GM23338 (cell line): ENCODE measurements around the gene BIRC5. TPM values are rescaled to one million over a fixed set of nuclear protein-coding genes. Genes with fewer than 3 reads are reported as not detected.

Experiments
- ATAC-seq: fragments of 200-7000 bp; cut with Tn5 transposase; 3 replicates; pipeline ENCODE4 v1.9.1; 2020
- DNase-seq: peaks from one replicate; pipeline ENCODE4 v3.0.0-alpha.2; 2015; ENCODE audit warnings: low spot score
- H2AFZ ChIP-seq: fragments of 200-600 bp; sonication (generic); 2 replicates; pipeline ENCODE4 v1.8.0; 2016; ENCODE audit warnings: antibody characterized with exemption, mild to moderate bottlenecking, moderate library complexity
- H3F3A ChIP-seq: fragments of 200-600 bp; sonication (generic); replicated peaks from 2 replicates; pipeline ENCODE4 v1.8.0; 2017; ENCODE audit warnings: antibody characterized with exemption, mixed run types, low read depth
- H3K27ac ChIP-seq: fragments of 200-600 bp; sonication (generic); 2 replicates; pipeline ENCODE4 v1.6.1; 2016; ENCODE audit warnings: low read depth
- H3K27me3 ChIP-seq: fragments of 200-600 bp; sonication (generic); 2 replicates; pipeline ENCODE4 v1.8.0; 2016; ENCODE audit warnings: mild to moderate bottlenecking, mixed run types, moderate library complexity; ENCODE audit not compliant: insufficient read depth
- H3K36me3 ChIP-seq: fragments of 200-600 bp; sonication (generic); 2 replicates; pipeline ENCODE4 v1.8.0; 2016; ENCODE audit warnings: mild to moderate bottlenecking; ENCODE audit not compliant: insufficient read depth
- H3K4me1 ChIP-seq: fragments of 200-600 bp; sonication (generic); 2 replicates; pipeline ENCODE4 v1.8.0; 2016; ENCODE audit warnings: mild to moderate bottlenecking, moderate library complexity; ENCODE audit not compliant: insufficient read depth
- H3K4me2 ChIP-seq: fragments of 200-600 bp; sonication (generic); 2 replicates; pipeline ENCODE4 v1.7.1; 2017; ENCODE audit warnings: mixed run types
- H3K4me3 ChIP-seq: fragments of 200-600 bp; sonication (generic); 2 replicates; pipeline ENCODE4 v1.6.1; 2016; ENCODE audit warnings: mixed run types
- H3K79me2 ChIP-seq: fragments of 200-600 bp; sonication (generic); replicated peaks from 2 replicates; pipeline ENCODE4 v1.8.0; 2017; ENCODE audit warnings: mild to moderate bottlenecking; ENCODE audit not compliant: insufficient read depth
- H3K9me2 ChIP-seq: fragments of 200-600 bp; sonication (generic); 2 replicates; pipeline ENCODE4 v1.8.0; 2017; ENCODE audit not compliant: insufficient read depth
- H4K20me1 ChIP-seq: fragments of 200-600 bp; sonication (generic); replicated peaks from 2 replicates; pipeline ENCODE4 v1.8.0; 2017; ENCODE audit warnings: mild to moderate bottlenecking; ENCODE audit not compliant: insufficient read depth
- H3K27ac Mint-ChIP-seq: 2 replicates; pipeline ENCODE4 v1.8.0; 2020; ENCODE audit warnings: inconsistent platforms, mild to moderate bottlenecking, moderate library complexity, mixed read lengths
- H3K27me3 Mint-ChIP-seq: 3 replicates; pipeline ENCODE4 v1.8.0; 2022; ENCODE audit warnings: low read depth, mild to moderate bottlenecking, moderate library complexity, mixed read lengths, inconsistent platforms; ENCODE audit not compliant: insufficient read depth, poor library complexity
- H3K36me3 Mint-ChIP-seq: 3 replicates; pipeline ENCODE4 v1.8.0; 2021; ENCODE audit warnings: low read depth, mild to moderate bottlenecking, inconsistent platforms, moderate library complexity, mixed read lengths
- H3K4me1 Mint-ChIP-seq: 3 replicates; pipeline ENCODE4 v1.8.0; 2020; ENCODE audit warnings: mild to moderate bottlenecking, inconsistent platforms, mixed read lengths
- H3K4me3 Mint-ChIP-seq: 3 replicates; pipeline ENCODE4 v1.8.0; 2021; ENCODE audit warnings: moderate library complexity, mild to moderate bottlenecking, inconsistent platforms, mixed read lengths
- H3K9me3 Mint-ChIP-seq: 3 replicates; pipeline ENCODE4 v1.8.0; 2020; ENCODE audit warnings: moderate library complexity, mild to moderate bottlenecking, inconsistent platforms, mixed read lengths
- CREB1 ChIP-seq: fragments of 250-450 bp; sonication (Bioruptor Pico); IDR thresholded peaks from 2 replicates; pipeline ENCODE4 v1.5.0; 2020; ENCODE audit warnings: low read depth, mild to moderate bottlenecking, moderate library complexity
- ETS1 ChIP-seq: IDR thresholded peaks from 2 replicates; pipeline ENCODE4 v1.6.1; 2016; ENCODE audit warnings: antibody characterized with exemption
- EZH2 ChIP-seq: fragments of 200-600 bp; sonication (generic); IDR thresholded peaks from one replicate; pipeline ENCODE4 v1.8.0; 2017; ENCODE audit warnings: antibody characterized with exemption, mild to moderate bottlenecking, low read depth; ENCODE audit not compliant: unreplicated experiment
- JUNB ChIP-seq: IDR thresholded peaks from one replicate; pipeline ENCODE4 v1.6.1; 2016; ENCODE audit warnings: antibody characterized with exemption; ENCODE audit not compliant: unreplicated experiment
- REST ChIP-seq: IDR thresholded peaks from one replicate; pipeline ENCODE4 v1.6.1; 2018; ENCODE audit warnings: antibody characterized with exemption; ENCODE audit not compliant: unreplicated experiment
- STAT1 ChIP-seq: IDR thresholded peaks from one replicate; pipeline ENCODE4 v1.6.1; 2016; ENCODE audit warnings: antibody characterized with exemption; ENCODE audit not compliant: unreplicated experiment
- ZNF114 ChIP-seq: fragments of 250-450 bp; sonication (Bioruptor Pico); IDR thresholded peaks from 2 replicates; pipeline ENCODE4 v1.5.0; 2020; ENCODE audit warnings: mild to moderate bottlenecking, moderate library complexity
- ZNF331 ChIP-seq: fragments of 250-450 bp; sonication (Bioruptor Pico); IDR thresholded peaks from 2 replicates; pipeline ENCODE4 v1.5.0; 2020; ENCODE audit warnings: low read depth, mild to moderate bottlenecking, moderate library complexity
- polyA plus RNA-seq: library from polyadenylated mRNA; unstranded; fragments of >200 nt; fragmentation: Nextera tagmentation; extraction: Ambion mirVana; gene quantifications from 2 replicates; pipeline ENCODE4 v1.2.1, GENCODE V29; 2016
- total RNA-seq: library from RNA; depleted of rRNA; stranded (reverse); fragments of >200 nt; shearing (Covaris generic); gene quantifications from 2 replicates; pipeline ENCODE4 v1.2.3, GENCODE V29; 2014

Gene BIRC5
- total and polyA plus RNA-seq, 2 experiments from 2014 or later = 89.7 to 111 TPM

- TF ChIP-seq REST (no peak), EZH2 (no peak), STAT1 (no peak), ZNF114 (CRISPR knock-in tag) (no peak), ZNF331 (CRISPR knock-in tag) (no peak), JUNB (no peak), ETS1 (no peak), CREB1 (CRISPR knock-in tag) (no peak)
Measured at GRCh38 chr17:78263736-78264340, 49.8 kb downstream of the BIRC5 start (continued).

GRCh38 chr17:78264590-78264989, 50.5 kb downstream of the BIRC5 start:
- H3K36me3 Mint-ChIP-seq = no peaks in the 10 kb centered on the region
- no peak overlapping the region for H3K27ac Mint-ChIP-seq
- ATAC-seq = no peak
- Histone ChIP-seq H3K27me3 (no peaks in the 10 kb centered on the region), H3K4me2 (peak overlapping the region; percentile 11; the same call in 1 of the 2 replicates), H3F3A (peaks cover 3% of the 10 kb centered on the region; the same call in 1 of the 2 replicates), H3K36me3 (no peaks in the 10 kb centered on the region), H3K4me1 (peaks cover 39% of the 10 kb centered on the region), H3K9me2 (no peaks in the 10 kb centered on the region), H3K27ac (peak overlapping the region; percentile 26; the same call in 1 of the 2 replicates), H4K20me1 (no peaks in the 10 kb centered on the region), H3K79me2 (no peaks in the 10 kb centered on the region), H2AFZ (no peak overlapping the region), H3K4me3 (no peak overlapping the region)
- H3K4me1 Mint-ChIP-seq = peaks cover 48% of the 10 kb centered on the region
- H3K4me3 Mint-ChIP-seq = peak overlapping the region; percentile 6; the same call in 1 of the 3 replicates
- TF ChIP-seq ZNF114 (CRISPR knock-in tag) = no peak
- no peak for TF ChIP-seq ETS1
- TF ChIP-seq EZH2 = no peak
- TF ChIP-seq CREB1 (CRISPR knock-in tag) = no peak
- DNase-seq = no peak
- no peaks in the 10 kb centered on the region for H3K9me3 Mint-ChIP-seq
- H3K27me3 Mint-ChIP-seq = peaks cover 9% of the 10 kb centered on the region
